ENCODE measurements around the gene OXCT2.

Gene OXCT2

DNA sequence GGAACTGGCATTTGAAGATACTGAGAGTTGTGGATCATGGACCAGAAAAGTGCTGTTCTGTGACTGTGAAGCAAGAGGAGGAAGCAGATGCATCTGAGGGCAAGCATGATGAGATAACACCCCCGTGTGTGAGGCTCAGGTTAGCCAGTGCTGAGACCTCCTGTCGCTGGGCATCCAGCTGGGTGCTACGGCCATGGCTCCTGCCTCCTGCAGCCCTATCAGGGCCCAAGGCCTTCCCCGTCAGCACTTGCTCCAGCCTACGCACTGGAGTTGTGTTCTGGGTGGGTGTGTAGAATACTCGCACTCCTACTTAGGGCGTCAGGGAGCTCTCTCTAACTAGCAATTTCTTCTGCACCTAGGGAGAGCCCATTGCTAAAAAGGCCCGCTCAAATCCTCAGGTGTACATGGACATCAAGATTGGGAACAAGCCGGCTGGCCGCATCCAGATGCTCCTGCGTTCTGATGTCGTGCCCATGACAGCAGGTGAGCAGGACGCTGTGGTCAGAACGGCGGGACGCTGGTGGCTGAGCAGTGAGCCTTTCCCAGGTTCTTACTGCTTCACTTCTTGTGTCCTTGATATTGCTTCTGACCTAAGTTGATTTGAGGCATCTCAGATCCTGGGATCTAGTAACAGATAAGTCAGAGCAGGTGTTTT lies 26.0 kb downstream of the OXCT2 start:
- H3K4me3 ChIP-seq (replicated peaks; ENCODE audit: insufficient read depth, low read length) = no peak overlapping the region
- TF ChIP-seq, protein P1, sequence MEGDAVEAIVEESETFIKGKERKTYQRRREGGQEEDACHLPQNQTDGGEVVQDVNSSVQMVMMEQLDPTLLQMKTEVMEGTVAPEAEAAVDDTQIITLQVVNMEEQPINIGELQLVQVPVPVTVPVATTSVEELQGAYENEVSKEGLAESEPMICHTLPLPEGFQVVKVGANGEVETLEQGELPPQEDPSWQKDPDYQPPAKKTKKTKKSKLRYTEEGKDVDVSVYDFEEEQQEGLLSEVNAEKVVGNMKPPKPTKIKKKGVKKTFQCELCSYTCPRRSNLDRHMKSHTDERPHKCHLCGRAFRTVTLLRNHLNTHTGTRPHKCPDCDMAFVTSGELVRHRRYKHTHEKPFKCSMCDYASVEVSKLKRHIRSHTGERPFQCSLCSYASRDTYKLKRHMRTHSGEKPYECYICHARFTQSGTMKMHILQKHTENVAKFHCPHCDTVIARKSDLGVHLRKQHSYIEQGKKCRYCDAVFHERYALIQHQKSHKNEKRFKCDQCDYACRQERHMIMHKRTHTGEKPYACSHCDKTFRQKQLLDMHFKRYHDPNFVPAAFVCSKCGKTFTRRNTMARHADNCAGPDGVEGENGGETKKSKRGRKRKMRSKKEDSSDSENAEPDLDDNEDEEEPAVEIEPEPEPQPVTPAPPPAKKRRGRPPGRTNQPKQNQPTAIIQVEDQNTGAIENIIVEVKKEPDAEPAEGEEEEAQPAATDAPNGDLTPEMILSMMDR (IDR thresholded peaks at IDR 0.05; ENCODE audit: insufficient read depth, low read length) = no peak
- no peak for TF ChIP-seq GABPA (IDR thresholded peaks at IDR 0.05; ENCODE audit: low read depth)
- TF ChIP-seq SPI1 (IDR thresholded peaks at IDR 0.05; ENCODE audit: borderline replicate concordance, low read depth) = no peak
- TF ChIP-seq, protein P2, sequence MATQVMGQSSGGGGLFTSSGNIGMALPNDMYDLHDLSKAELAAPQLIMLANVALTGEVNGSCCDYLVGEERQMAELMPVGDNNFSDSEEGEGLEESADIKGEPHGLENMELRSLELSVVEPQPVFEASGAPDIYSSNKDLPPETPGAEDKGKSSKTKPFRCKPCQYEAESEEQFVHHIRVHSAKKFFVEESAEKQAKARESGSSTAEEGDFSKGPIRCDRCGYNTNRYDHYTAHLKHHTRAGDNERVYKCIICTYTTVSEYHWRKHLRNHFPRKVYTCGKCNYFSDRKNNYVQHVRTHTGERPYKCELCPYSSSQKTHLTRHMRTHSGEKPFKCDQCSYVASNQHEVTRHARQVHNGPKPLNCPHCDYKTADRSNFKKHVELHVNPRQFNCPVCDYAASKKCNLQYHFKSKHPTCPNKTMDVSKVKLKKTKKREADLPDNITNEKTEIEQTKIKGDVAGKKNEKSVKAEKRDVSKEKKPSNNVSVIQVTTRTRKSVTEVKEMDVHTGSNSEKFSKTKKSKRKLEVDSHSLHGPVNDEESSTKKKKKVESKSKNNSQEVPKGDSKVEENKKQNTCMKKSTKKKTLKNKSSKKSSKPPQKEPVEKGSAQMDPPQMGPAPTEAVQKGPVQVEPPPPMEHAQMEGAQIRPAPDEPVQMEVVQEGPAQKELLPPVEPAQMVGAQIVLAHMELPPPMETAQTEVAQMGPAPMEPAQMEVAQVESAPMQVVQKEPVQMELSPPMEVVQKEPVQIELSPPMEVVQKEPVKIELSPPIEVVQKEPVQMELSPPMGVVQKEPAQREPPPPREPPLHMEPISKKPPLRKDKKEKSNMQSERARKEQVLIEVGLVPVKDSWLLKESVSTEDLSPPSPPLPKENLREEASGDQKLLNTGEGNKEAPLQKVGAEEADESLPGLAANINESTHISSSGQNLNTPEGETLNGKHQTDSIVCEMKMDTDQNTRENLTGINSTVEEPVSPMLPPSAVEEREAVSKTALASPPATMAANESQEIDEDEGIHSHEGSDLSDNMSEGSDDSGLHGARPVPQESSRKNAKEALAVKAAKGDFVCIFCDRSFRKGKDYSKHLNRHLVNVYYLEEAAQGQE (IDR thresholded peaks at IDR 0.05; ENCODE audit: insufficient replicate concordance, low read depth) = no peak
- TF ChIP-seq POLR2AphosphoS5 (IDR thresholded peaks at IDR 0.05; ENCODE audit: low read depth) = no peak
- DNase-seq (ENCODE audit: low read depth in 1 of 2, low spot score in 1 of 2) = no peak

DNA sequence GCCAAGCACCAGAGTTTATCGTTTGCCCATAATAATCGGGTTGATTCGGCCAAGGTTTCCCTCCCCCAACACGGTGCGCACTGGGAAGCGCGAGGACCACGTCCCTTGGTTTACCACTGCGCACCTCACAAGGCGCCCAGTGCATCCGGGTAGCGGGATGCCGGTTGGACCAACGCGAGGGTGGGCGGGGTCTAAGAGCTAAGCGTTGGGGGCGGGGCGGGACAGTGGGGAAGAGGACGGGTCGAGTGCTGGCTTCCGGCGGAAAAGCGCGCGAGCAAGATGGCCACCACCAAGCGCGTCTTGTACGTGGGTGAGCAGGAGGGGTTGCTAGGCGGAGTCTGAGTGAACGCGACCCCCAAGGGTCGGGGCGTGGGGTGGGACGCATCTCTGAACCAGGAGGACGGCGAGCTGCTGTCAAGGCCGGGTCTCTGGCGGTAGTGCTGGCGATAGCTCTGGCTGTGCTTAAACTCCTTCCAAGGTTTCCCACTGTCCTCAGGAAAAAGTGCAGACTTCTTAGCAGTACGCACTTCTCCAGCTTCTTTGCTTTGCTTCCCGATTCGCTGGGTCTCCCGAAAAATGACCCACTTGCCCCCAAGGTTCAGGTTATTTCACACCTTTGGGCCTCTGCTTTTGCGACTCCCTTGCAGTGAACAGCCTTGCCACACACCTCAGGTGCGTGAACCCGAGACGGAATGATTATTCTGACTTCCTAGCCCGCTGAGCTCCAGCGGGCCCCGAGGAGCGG lies 32.4 kb downstream of the OXCT2 start, which contains the start of gene PPIE:
PPIE (plus strand) TSS at position 261 of the 745 bp plus-strand sequence; CDS start at position 280, 19 bp downstream.
- TF ChIP-seq POLR2AphosphoS5 (IDR thresholded peaks at IDR 0.05; ENCODE audit: low read depth) = peak; percentile 92
- no peak for TF ChIP-seq SPI1 (IDR thresholded peaks at IDR 0.05; ENCODE audit: borderline replicate concordance, low read depth)
- peak; percentile 78 for TF ChIP-seq GABPA (IDR thresholded peaks at IDR 0.05; ENCODE audit: low read depth)
- TF ChIP-seq, protein P2 (IDR thresholded peaks at IDR 0.05; ENCODE audit: insufficient replicate concordance, low read depth) = no peak
- TF ChIP-seq, protein P1 (IDR thresholded peaks at IDR 0.05; ENCODE audit: insufficient read depth, low read length) = no peak
- Histone ChIP-seq H3K27me3 (ENCODE audit: insufficient read depth, poor library complexity, severe bottlenecking) (no peaks in the 10 kb centered on the region), H3K4me3 (replicated peaks; ENCODE audit: insufficient read depth, low read length) (peak within 1 kb of the TSS; percentile 89), H3K27ac (replicated peaks) (peak within 1 kb of the TSS; percentile 75)
- peak; percentile 91 to 96 for DNase-seq (ENCODE audit: low read depth in 1 of 2, low spot score in 1 of 2)

More for the DNA sequence above, 26.0 kb downstream of the OXCT2 start:
- no peaks in the 10 kb centered on the region for H3K27me3 ChIP-seq (ENCODE audit: insufficient read depth, poor library complexity, severe bottlenecking)
- no peak overlapping the region for H3K27ac ChIP-seq (replicated peaks)

DNA sequence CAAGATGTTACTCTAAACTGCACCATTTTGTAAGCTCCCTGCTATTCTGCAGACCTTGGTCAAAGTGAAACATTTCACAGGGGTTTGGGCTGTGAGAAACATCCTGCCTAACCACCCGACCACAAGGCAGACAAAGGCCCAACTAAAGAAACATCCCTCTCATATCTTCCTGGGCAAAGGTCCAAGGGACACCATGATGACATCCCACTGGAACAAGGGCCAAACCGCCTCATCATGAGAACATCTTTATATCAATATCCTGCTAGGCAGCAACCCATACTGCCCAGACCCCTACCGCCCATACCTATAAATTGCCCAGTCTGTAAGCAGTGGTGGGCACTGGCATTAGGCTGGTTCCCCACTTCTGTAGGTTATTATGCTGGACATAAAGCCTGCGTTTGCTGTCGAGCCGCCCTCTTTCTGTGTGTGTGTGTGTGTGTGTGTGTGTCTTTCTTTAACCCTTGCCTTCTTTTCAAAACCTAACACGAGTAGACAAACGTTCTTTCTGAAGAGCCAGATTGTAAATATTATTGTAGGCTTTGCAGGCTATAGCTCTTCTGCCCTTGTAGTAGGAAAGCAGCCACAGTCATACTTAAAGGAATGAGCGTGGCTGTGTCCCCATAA lies 33.5 kb downstream of the OXCT2 start:
- H3K27ac ChIP-seq (replicated peaks) = no peak overlapping the region
- TF ChIP-seq, protein P2 (IDR thresholded peaks at IDR 0.05; ENCODE audit: insufficient replicate concordance, low read depth) = no peak
- TF ChIP-seq, protein P1 (IDR thresholded peaks at IDR 0.05; ENCODE audit: insufficient read depth, low read length) = no peak
- TF ChIP-seq POLR2AphosphoS5 (IDR thresholded peaks at IDR 0.05; ENCODE audit: low read depth) (no peak), SPI1 (IDR thresholded peaks at IDR 0.05; ENCODE audit: borderline replicate concordance, low read depth) (no peak), GABPA (IDR thresholded peaks at IDR 0.05; ENCODE audit: low read depth) (no peak)
- peaks cover 2% of the 10 kb centered on the region for H3K27me3 ChIP-seq (ENCODE audit: insufficient read depth, poor library complexity, severe bottlenecking)
- no peak overlapping the region for H3K4me3 ChIP-seq (replicated peaks; ENCODE audit: insufficient read depth, low read length)
- DNase-seq (ENCODE audit: low read depth in 1 of 2, low spot score in 1 of 2) = no peak

Data from HL-60 (cell line).